Stimulated activated CD4-positive, alpha-beta T cell treated with anti-CD3 and anti-CD28 coated beads, Interleukin-15, amount 100 ng/mL, for 24 hours (primary cell): ENCODE measurements around the gene SH2D3C.

Experiments
- DNase-seq: peaks from one replicate; pipeline ENCODE4 v3.0.0-alpha.2; 2020

SH2D3C gene

DNA sequence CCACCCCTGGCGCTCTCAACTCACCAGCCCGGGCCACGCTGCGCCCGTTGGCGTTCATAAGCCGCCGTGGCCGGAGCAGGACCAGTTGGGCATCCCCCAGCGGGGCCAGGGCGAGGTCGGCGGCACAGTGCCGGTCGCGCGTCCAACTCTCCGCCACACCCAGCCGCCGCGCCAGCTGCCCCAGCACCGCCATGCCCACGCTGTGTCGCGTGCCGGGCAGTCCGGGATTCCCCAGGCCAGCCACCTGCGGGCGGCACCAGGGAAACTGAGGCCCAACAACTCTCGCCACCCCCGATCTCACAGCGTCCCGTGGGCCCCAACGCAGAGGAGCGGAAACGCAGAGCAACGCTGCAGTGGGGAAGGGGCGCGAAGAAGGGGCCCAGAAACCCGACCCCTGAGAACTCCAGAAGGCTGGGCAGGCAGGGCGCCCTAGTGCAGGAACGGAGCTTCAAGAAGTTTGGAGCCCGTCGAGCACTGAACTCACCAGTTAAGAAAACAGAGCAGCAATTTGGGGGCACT, 63.5 kb downstream of the SH2D3C start:
- peak; percentile 34 for DNase-seq

DNA sequence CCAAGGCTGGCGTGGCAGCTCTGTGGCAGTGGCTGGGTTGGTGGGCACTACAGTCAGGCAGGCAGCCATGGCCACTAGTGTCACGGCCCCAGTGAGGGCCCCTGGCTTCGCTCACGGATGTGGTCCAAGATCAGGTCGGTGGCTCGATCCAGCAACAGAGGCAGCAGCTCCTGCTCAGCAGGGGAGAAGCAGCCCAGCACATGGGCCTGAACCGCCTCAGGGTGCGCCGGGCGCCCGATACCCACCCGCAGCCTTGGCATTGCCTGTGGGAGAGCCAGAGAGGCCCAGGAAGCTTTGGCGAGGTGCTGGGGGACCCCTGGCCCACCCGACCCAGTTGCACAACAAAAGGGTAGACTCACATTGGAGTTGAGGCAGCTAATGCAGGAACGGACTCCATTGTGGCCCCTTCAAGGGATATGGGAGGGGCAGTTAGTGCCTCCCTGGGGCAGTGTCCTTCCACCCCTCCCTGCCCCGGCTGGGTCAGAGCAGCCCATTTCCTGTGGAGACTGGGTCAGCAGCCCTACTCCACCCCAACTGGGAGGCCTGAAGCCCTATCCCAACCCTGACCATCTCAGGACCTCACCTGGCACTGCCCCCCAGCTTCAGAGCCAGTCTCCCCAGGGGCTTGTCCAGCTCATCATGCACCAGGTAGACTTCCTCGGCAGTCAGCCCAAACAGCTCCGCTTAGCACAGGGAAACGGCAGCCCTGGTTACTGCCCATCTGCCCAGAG, 64.3 kb downstream of the SH2D3C start:
- DNase-seq, result no peak

DNA sequence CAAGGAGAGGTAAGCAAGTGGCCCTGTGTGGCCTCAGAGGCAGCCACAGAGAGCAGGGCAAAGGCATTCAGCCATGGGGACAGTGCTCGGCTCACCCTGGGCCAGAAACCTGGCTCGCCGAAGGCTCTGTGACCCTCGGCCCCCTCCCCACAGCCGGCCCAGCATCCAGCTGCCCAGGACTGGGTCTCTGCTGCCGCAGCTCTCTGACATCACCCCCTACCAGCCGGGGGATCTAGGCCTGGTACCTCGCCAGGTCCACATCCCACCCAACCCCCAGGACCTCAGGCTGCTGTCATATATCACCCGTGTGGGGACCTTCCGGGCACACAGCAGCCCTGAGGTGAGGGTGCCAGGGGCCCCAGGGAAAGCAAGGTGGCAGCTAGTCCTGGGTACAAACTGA, 65.6 kb downstream of the SH2D3C start:
- no peak for DNase-seq

DNA sequence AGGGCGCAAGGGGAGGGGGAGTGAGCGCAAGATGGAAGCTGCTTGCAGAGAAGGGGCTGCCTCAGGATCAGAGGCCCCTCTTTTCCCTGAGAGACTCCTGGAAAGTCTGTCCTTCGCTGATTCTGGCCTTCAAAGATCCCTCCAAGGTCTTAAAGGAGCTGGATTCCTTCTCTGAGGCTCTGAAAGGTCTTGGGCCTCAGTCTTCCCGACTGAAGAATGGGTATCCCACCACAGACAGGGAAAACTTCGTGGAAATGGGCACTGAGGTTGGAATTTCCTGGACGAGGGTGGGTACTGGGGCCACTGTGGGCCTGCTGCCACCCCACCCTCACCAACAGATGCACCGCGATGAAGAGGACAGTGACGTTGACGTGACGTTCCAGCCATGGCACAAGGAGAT, 66.1 kb downstream of the SH2D3C start:
- no peak for DNase-seq

DNA sequence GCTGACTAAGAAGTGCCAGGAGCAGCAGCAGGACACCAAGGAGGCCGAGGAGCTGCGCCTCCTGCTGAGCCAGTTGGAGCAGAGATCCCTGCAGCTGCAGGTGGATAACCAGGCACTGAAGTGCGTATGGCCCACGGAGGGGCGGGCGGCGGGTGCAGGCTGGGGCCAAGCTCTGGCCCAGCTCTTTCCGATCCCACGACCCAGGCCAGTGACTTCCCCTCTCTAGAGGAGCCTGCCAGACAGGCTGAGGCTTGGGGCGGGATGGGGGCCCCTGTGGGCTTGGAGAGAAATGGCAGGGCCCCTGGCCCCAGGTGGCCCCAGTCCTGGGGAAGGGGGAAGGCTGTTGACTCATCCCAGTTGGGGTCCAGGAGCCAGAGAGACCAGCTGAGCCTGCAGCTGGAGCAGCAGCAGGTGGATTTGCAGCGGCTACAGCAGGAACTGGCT, 66.6 kb downstream of the SH2D3C start:
- DNase-seq, result no peak

DNA sequence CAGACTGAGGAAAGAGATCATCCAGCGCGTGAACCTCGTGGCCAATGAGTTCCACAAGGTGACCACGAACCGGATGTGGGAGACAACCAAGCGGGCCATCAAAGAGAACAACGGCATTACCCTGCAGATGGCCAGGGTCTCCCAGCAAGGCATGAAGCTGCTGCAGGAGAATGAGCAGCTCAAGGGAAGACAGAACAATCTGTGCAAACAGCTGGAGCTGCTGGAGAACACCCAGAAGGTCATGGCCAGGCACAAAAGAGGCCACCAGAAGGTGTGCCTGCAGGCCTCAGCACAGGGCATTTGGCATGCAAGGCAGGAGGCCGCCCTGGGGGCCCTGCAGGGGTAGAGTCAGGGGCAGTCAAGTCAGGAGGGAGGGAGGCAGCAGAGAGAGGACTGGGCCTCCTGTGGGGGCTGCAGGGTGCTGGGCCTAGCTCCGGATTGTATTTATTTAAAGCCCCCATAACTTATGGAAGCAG, 67.2 kb downstream of the SH2D3C start:
- no peak for DNase-seq

DNA sequence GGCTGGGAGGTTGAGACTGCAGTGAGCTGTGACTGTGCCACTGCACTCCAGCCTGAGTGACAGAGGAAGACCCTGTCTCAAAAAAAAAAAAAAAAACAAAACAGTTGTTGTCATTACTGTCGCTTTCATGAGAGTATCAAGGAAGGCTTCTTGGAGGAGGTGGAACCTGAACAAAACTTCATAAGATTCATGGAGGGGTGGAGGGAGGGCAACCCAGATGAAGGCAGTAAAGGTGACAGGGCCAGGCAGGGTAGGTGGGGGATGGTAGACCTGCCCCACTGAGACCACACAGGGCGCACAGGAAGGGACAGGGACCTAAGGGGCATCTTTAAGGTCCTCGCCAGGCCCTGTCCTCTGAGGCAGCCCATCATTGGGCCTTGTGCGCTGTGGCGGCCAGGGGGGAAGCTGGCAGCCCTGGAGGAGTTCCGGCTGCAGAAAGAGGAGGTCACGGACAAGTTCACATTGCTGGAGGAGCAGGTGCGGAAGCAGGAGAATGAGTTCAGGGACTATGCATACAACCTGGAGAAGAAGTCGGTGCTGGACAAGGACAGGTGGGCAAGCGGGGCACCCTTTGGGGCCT, 68.2 kb downstream of the SH2D3C start:
- no peak for DNase-seq

DNA sequence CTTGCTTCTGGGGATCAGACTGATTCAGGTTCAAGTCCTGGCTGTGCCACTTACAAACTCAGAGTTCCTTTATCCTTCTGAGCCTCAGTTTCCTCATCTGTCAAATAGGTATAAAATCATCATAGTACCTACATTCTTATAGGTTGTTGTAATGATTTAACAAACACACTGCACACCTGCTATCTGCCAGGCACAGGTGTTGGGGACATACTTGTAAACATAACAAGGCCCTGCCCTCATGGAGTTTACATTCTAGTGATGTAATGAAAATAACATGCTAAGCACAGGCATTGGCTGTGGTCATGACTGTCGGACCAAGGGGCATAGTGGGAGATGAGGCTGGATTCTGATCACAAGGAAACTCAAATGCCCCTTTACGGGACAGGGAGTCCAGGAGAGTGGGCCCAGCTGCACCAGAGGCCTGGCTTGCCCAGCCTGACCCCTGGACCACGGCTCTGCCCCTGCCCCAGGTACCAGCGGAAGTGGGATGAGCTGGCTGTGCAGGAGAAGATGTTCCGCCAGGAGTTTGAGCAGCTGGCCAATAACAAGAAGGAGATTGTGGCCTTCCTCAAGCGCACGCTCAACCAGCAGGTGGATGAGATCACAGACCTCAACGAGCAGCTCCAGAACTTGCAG, 69.4 kb downstream of the SH2D3C start:
- no peak for DNase-seq

DNA sequence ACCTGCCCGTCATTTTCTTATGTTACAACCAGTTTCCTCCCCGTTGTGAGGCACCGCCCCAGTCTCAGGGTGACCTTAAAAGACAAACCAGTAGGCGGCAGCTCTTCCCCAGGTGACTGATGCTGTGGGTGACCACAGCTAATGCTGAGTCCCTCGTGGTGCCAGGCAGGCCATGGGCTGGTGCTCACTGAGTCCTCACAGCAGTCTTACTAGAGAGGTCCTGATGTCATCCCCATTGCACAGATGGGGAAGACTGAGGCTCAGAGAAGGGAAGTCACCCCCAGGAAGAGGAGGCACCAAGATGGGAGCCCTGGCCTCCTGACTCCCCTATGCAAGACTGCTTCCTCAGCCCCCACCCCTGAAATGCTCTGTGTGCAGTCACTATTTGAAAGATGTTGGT, 70.7 kb downstream of the SH2D3C start:
- DNase-seq, result peak; percentile 35

DNA sequence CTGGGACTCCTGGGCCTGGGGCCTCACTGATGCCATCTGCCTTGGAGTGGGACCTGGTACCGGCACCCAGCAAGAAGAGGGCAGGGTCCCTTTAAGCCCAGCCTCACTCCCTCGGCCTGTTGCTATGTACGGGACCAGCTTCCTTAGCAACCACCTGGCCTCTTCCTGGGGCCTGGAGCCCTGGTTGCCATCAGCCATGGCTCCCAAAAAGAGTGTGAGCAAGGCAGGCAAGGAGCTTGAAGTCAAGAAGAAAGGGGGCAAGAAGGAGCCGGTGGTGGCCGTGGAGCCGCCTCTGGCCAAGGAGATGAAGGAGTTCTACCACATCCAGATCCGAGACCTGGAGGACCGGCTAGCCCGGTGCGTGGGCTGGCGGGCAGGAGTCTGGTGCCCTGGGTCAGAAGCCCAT, 71.6 kb downstream of the SH2D3C start, which contains the start of gene CFAP157:
TSS of gene CFAP157 (plus strand) at position 153 of the 406 bp plus-strand sequence. CDS start at position 197, 44 bp downstream.
- DNase-seq, result no peak

DNA sequence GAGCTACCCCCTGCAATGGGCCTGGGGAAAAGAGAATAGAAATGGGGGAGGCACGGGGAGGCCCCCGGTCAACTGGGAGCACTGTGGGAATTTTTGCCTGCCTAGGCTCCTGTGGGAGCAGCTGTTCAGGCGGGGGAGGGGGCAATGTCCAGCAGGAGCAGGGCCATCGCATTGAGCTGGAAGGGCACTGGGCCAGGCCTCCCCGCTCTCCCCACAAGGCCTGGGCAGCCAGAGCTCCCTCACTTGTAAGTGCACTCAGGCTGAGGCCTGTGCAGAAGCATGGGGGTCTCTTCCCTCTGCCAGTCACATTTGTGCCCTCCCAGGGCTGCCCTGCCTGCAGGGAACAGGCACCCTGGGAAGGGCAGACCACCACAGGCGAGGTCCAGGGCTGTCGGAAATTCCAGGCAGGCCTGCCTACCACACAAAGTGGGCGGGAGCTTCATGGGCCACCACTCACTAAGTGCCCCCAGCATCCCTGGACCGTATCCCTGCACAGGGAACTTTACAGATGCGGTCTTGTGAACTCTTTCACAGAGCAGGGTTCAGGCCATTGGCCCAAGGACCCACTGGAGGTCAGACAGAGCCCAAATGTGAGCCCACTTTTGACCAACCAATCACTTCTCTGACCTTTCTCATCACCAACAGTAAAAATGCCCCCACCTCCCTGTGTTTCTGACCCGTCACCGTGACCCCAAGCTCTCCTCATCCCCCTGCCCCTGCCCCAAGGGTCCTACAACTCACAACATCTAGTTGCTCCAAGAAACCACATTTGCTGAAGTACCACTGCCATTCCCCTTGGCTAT, 72.7 kb downstream of the SH2D3C start:
- no peak for DNase-seq

DNA sequence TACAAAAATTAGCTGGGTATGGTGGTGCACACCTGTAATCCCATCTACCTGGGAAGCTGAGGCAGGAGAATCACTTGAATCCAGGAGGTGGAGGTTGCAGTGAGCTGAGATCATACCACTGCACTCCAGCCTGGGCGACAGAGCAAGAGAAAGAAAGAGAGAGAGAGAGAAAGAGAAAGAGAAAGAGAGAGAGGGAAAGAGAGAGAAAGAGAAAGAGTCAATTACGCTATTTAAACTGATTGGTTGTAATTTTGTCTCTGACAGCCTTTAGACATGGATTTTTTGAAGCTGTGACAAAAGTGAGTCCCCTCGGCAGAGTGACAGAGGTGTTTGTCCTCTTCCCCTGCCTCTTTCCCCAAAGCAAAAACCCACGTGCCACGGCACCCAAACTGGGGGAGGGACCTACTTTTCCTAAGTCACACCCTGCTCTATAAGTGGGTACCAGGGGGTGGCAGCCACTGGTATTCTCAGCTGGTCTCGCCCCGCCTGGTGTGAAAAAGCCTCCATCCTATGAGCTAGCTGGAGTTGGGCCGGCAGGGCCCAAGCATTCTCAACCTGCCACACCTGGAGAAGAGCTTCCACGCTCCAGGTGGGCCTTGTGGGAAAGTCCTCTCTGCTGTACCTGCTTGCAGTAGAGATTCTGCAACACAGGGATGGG, 75.0 kb downstream of the SH2D3C start:
- no peak for DNase-seq

DNA sequence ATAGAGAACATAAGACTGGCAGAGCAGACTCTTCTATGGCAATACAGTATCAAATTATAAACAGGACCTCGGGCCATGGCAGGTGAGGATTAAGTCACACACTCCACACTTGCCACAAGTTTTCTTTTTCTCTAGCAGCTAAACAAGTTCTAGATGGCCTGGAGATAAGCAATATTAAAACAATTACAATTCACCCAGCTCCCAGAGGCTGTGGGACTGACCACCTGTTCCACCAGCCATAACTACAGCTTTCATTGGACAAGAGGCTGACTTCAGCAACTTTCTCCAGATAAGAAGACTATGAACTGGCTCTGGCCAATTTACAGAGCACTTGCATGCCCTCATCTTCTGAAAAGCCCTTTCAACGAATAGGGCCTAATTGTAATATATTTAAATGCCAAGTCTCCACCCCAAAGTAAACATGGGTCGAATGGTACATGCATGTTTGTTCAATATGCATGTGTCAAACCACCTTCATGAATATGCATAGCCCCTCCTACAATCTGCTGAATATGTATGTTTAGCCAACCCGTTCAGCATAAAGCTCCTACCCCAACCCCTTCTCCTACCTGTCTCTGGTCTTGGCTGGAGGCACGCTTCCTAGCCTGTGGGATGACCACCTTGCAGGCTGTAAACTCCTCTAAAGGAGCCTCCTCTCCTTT, 77.7 kb downstream of the SH2D3C start:
- DNase-seq, result no peak

DNA sequence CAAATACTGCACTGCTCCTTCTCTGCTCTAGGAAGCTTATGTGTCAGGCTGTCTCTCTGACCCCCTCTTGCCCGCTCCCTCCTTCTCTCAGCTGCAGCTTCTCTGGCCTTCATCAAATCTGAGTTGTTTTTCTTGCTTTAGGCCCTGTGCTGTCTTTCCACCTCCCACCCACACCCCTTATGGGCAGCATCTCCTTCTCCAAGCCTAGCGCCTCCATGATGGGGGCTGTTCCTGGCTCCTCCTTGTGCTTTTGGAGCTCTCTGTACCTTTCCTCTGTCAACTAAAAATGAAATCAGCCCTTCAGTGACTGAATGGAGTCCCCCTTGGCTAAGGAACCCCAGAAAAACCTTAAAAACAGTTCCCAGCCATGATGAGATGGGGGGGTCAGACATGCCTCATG, 78.3 kb downstream of the SH2D3C start:
- no peak for DNase-seq

DNA sequence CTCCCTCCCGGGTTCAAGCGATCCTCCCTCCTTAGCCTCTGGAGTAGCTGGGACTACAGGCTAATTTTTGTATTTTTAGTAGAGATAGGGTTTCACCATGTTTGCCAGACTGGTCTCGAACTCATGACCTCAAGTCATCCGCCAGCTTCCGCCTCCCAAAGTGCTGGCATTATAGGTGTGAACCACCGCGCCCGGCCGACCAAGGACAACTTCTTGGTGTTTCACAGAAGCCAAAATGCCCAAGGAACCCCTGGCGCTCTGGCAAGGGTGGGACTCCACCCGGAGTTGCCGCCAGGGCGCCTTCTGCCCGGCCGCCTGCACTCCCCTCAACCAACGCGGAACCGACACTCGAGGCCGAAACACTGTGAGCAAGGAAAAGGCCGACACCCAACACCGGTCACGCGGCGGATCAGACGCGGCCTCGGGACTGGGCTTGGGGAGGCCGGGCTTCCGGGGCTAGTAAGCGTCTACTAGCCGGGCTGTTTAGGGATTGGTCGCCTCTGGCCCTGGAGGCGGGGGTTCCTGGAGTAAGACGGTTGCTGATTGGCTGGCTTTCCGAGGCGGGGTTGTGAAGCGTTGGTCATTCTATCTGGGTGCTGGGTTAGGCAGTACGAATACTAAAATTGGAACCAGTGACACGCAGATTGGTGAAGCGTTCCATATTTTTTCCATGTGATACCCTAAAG, 79.3 kb downstream of the SH2D3C start:
- DNase-seq, result peak; percentile 92

DNA sequence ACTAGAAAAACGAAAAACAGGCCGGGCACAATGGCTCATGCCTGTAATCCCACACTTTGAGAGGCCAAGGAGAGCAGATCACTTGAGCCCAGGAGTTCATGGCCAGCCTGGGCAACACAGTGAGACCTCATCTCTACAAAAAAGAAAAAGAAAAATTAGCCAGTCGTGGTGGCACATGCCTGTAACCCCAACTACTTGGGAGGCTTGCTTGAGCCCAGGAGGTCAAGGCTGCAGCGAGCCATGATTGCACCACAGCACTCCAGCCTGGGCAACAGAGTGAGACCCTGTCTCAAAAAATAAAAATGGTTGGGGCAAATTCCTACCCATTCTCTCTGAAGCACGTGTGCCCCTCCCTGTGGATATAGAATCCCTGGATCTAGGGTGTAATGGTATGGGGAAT, 80.1 kb downstream of the SH2D3C start:
- no peak for DNase-seq

DNA sequence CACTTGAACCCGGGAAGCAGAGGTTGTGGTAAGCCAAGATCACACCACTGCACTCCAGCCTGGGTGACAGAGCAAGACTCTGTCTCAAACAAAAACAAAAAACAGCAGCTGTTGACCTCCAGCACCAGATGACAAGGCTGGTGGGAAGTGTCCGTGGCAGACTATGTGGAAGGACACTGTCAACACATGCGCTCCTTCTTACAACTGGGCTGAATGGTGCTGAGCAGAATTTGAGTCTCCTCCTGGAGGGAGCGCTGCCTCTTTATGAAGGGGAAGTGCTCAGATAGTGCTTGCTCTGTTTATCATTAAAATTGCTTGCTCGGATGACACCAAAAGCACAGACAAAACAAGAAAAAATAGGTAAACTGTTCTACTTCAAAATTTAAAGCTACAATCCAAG, 80.9 kb downstream of the SH2D3C start:
- DNase-seq, result no peak

DNA sequence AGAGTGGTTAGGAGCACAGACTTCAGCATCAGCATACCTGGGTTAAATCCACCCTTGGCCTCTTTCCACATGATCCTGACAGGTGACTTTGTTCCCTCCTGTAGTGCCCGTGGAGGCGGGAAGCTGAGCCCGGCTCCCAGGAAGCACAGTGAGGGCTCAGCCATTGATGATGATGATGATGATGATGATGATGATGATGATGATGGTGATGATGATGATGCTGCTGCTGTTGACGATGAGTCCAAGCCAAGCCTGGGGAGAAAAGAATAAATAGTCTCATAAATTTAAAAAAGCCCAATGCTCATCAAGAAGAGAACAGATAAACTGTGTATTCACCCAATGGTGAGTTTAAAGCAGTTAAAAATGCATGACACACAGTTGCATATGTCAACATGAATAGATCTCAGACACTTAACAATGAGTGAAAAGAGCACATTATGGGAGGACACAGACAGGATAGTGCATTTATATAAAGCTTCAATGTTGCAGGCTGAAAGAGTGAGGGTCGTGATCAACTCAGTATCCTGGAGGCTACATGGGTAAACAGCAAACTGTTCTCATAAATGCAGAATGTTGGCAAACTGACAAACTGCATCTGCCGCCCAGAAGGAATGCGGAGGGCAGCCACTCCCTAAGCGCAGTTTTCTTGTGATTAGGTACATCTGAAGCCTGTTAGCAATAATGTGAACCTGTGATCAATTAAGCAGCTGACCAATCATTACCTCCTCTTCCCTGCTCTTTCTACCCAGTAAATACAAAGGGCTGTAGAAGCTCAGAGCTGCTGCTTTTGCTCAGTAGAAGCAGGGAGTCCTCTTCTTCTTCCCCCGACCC, 83.4 kb downstream of the SH2D3C start:
- no peak for DNase-seq

DNA sequence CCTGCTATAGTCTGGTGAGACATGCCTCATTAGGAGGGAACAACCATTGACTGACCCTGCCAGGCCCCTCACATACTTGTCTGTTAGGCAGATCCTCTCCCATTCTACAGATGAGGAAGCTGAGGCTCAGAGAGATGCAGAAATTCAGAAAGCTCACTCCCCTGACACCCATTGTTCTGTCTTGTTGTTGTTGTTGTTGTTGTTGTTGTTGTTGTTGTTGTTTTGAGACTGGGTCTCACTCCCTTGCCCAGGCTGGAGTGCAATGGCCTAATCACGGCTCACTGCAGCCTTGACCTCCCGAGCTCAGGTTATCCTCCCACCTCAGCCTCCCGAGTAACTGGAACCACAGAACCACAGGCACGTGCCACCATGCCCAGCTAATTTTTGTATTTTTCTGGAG, 84.8 kb downstream of the SH2D3C start:
- no peak for DNase-seq

DNA sequence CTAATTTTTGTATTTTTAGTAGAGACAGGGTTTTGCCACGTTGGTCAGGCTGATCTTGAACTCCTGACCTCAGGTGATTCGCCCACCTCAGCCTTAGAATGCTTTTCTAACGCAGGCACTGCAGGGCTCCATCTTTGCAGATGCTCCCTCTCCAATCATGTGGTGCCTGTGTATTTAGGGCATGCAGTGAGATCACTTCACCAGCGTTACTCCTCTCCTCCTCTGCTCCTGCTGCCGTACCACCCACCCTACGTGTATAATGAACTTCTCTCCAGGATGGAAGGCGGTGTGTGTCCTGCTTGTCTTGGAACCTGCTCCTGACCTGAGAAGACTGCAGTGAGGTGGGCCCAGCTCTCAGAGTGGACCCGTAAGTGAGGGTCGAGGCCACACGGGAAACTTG, 85.3 kb downstream of the SH2D3C start:
- no peak for DNase-seq
